ENCODE results near the gene SLC7A4. TPM values are rescaled to one million over a fixed set of nuclear protein-coding genes. Genes with fewer than 3 reads are reported as not detected.
"Not testable (repeated sequence)": the region's sequence is repeated elsewhere in the genome, so short reads cannot be mapped to it uniquely, and the experiment has no call there.

SLC7A4 gene
- total and polyA plus RNA-seq, 2 donors: 0.19 to 0.37 TPM

DNA sequence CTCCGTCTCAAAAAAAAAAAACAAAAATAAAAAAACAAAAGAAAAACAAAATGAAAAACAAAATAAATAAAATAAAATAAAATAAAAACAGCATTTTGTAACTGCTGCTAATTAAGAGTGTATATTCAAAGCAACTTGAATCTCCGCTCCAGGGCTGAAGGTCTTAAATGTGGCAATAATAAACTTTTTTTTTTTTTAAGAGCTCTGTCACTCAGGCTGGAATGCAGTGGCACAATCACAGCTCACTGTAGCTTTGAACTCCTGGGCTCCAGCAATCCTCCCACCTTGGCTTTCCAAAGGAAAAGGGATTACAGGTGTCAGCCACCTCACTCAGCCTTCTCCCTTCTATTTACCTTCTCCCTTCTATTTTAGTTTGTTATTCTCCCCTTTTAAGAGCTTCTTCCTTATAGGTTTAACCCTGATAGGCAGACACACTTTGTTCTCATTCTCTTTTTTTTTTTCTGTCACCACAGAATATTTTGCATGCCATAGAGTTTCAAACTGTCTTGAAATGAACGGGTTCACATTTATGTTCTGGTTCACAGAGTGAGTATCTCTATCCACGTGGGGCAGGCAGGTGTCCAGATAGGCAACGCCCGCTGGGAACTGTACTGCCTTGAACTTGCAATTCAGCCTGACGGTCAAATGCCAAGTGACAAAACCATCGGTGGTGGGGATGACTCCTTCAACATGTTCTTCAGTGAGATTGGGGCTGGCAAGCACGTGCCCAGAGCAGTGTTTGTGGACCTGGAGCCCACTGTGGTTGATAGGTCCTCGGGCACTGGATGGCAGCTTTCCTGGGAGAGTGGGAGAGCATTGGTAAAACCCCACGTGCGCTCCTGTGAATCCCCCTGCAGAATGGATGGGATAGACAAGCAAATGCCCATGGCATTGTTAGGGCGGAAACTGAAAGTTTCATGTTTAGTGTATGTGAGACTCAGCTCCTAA is 32.8 kb upstream of the SLC7A4 start:
- Histone ChIP-seq H3K27me3 (ENCODE audit: control insufficient read depth in 2 of 2, insufficient read depth in 1 of 2, low read length in 1 of 2) (peaks cover 0 to 2% of the 10 kb centered on the region in 2 donors), H3K36me3 (ENCODE audit: control insufficient read depth in 2 of 2, insufficient read depth in 2 of 2, low read length in 1 of 2) (no peaks in the 10 kb centered on the region), H3K4me3 (ENCODE audit: low read length in 2 of 2) (no peak overlapping the region), H3K4me1 (ENCODE audit: control insufficient read depth in 2 of 2, insufficient read depth in 2 of 2, low read length in 2 of 2) (no peaks in the 10 kb centered on the region), H3K9me3 (ENCODE audit: control insufficient read depth in 2 of 2, insufficient read depth in 1 of 2, low read length in 1 of 2) (no peaks in the 10 kb centered on the region), H3K27ac (ENCODE audit: low read depth in 1 of 2, low read length in 1 of 2) (no peak overlapping the region)
- DNase-seq (ENCODE audit: low read depth in 6 of 9, low spot score in 9 of 9): no peak
- 78% methylated on average over 13 of the region's 13 CpGs for WGBS

DNA sequence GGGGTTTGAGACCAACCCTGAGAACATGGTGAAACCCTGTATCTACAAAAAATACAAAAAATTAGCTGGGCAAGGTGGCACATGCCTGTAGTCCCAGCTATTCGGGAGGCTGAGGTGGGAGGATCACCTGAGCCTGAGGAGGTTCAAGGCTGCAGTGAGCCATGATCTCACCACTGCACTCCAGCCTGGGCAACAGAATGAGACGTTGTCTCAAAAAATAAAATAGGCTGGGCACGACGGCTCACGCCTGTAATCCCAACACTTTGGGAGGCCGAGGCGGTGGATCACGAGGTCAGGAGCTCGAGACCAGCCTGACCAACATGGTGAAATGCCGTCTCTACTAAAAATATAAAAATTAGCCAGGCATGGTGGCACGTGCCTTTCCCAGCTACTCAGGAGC is 32.1 kb upstream of the SLC7A4 start:
- H3K27ac ChIP-seq (ENCODE audit: low read depth in 1 of 2, low read length in 1 of 2); H3K27me3 ChIP-seq (ENCODE audit: control insufficient read depth in 2 of 2, insufficient read depth in 1 of 2, low read length in 1 of 2); H3K9me3 ChIP-seq (ENCODE audit: control insufficient read depth in 2 of 2, insufficient read depth in 1 of 2, low read length in 1 of 2); H3K4me3 ChIP-seq (ENCODE audit: low read length in 2 of 2); H3K36me3 ChIP-seq (ENCODE audit: control insufficient read depth in 2 of 2, insufficient read depth in 2 of 2, low read length in 1 of 2); DNase-seq (ENCODE audit: low read depth in 6 of 9, low spot score in 9 of 9); H3K4me1 ChIP-seq (ENCODE audit: control insufficient read depth in 2 of 2, insufficient read depth in 2 of 2, low read length in 2 of 2): not testable (repeated sequence)
- 87% methylated on average over 11 of the region's 11 CpGs for WGBS

DNA sequence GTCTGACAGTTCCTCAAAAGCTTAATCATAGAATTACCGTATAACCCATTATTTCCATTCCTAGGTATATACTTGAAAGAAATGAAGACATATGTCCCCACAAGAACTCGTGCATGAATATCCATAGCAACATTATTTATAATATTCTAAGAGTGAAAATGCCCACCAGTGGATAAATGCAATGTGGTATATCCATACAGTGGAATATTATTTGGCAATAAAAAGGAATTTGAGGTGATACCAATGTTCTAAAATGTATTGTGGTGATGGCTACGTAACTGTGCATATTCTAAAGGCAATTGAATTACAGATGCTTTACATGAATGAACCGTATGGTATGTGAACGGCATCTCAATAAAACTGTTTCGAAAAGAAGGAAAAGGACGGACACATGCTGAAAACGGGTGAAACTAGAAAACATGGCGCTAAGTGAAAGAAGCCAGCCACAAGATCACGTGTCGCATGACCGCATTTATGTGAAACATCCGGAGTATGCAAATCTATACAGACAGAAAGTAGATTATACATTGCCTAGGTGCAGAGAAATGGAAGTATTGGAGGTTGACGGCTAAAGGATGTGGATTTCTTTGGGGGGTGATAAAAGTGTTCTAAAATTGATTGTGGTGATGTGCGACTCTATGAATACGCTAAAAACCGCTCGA is 29.4 kb upstream of the SLC7A4 start:
- not testable (repeated sequence) for H3K9me3 ChIP-seq (ENCODE audit: control insufficient read depth in 2 of 2, insufficient read depth in 1 of 2, low read length in 1 of 2); H3K36me3 ChIP-seq (ENCODE audit: control insufficient read depth in 2 of 2, insufficient read depth in 2 of 2, low read length in 1 of 2); H3K4me1 ChIP-seq (ENCODE audit: control insufficient read depth in 2 of 2, insufficient read depth in 2 of 2, low read length in 2 of 2); H3K4me3 ChIP-seq (ENCODE audit: low read length in 2 of 2); H3K27ac ChIP-seq (ENCODE audit: low read depth in 1 of 2, low read length in 1 of 2); DNase-seq (ENCODE audit: low read depth in 6 of 9, low spot score in 9 of 9); H3K27me3 ChIP-seq (ENCODE audit: control insufficient read depth in 2 of 2, insufficient read depth in 1 of 2, low read length in 1 of 2)
- 96% methylated on average over 18 of the region's 18 CpGs for WGBS

DNA sequence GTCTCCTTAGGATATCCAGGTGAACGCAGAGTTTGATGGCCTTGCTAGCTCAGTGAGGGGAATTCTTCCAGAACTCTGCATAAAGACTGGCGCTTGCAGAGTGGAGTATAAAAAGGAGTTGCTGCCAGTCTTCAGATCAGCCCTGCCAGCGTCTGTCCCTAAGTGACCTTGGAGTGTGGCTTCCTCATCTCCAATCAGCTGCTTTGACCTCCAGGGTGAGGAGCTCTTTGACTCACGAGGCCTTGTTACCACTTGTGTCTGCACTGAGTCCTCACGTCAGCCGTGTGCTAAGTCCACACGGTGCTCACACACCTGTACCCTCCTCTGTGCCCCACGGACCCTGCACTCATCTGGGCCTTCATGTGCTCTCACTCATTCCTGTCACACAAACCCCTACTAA is 28.0 kb upstream of the SLC7A4 start:
- H3K27me3 ChIP-seq (ENCODE audit: control insufficient read depth in 2 of 2, insufficient read depth in 1 of 2, low read length in 1 of 2); DNase-seq (ENCODE audit: low read depth in 6 of 9, low spot score in 9 of 9); H3K36me3 ChIP-seq (ENCODE audit: control insufficient read depth in 2 of 2, insufficient read depth in 2 of 2, low read length in 1 of 2); H3K4me1 ChIP-seq (ENCODE audit: control insufficient read depth in 2 of 2, insufficient read depth in 2 of 2, low read length in 2 of 2); H3K27ac ChIP-seq (ENCODE audit: low read depth in 1 of 2, low read length in 1 of 2); H3K9me3 ChIP-seq (ENCODE audit: control insufficient read depth in 2 of 2, insufficient read depth in 1 of 2, low read length in 1 of 2); H3K4me3 ChIP-seq (ENCODE audit: low read length in 2 of 2): not testable (repeated sequence)
- WGBS: 94% methylated on average over 7 of the region's 8 CpGs

DNA sequence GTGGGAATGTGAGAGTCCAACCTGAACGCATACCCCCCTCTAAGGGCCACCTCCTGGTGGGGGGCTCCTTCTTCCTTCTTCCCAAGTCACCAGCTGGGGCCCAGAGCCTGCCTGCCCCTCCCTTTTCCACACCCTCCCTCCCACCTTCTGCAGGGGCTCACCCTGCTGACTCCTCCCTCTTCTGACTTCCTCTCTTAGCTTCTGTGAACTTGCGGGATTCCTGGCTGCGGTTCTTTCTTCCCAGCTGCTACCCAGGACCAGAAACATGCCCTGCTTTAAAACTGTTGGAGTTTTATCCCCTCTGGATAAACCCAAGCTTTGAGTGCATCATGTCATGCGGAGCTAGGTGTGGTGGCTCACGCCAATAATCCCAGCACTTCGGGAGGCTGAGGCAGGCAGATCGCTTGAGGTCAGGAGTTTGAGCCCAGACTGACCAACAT is 23.5 kb upstream of the SLC7A4 start:
- Histone ChIP-seq H3K27me3 (ENCODE audit: control insufficient read depth in 2 of 2, insufficient read depth in 1 of 2, low read length in 1 of 2) (peaks cover 0 to 5% of the 10 kb centered on the region in 2 donors), H3K9me3 (ENCODE audit: control insufficient read depth in 2 of 2, insufficient read depth in 1 of 2, low read length in 1 of 2) (no peaks in the 10 kb centered on the region), H3K4me3 (ENCODE audit: low read length in 2 of 2) (no peak overlapping the region), H3K36me3 (ENCODE audit: control insufficient read depth in 2 of 2, insufficient read depth in 2 of 2, low read length in 1 of 2) (no peaks in the 10 kb centered on the region), H3K4me1 (ENCODE audit: control insufficient read depth in 2 of 2, insufficient read depth in 2 of 2, low read length in 2 of 2) (peaks cover 3 to 24% of the 10 kb centered on the region in 2 donors), H3K27ac (ENCODE audit: low read depth in 1 of 2, low read length in 1 of 2) (no peak overlapping the region)
- DNase-seq (ENCODE audit: low read depth in 6 of 9, low spot score in 9 of 9): peak in 2 of 9 donors; percentile 30 to 48
- WGBS: 35% methylated on average over 7 of the region's 7 CpGs

DNA sequence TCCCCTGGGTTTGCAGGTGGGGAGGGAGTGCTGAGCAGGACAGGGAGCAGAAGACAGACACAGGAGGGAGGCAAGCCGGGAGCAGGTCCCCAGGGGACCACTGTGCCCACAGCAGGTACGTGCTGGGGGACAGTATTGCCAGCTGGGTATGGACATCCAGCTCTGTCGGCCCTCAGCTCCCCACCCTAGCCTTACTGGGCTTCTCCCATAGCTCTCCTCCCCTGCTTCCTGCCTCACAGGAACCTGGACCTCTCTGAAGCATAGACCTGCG is 23.1 kb upstream of the SLC7A4 start:
- Histone ChIP-seq H3K36me3 (ENCODE audit: control insufficient read depth in 2 of 2, insufficient read depth in 2 of 2, low read length in 1 of 2) (no peaks in the 10 kb centered on the region), H3K27me3 (ENCODE audit: control insufficient read depth in 2 of 2, insufficient read depth in 1 of 2, low read length in 1 of 2) (peaks cover 0 to 5% of the 10 kb centered on the region in 2 donors), H3K4me1 (ENCODE audit: control insufficient read depth in 2 of 2, insufficient read depth in 2 of 2, low read length in 2 of 2) (peaks cover 3 to 24% of the 10 kb centered on the region in 2 donors), H3K27ac (ENCODE audit: low read depth in 1 of 2, low read length in 1 of 2) (no peak overlapping the region), H3K4me3 (ENCODE audit: low read length in 2 of 2) (no peak overlapping the region), H3K9me3 (ENCODE audit: control insufficient read depth in 2 of 2, insufficient read depth in 1 of 2, low read length in 1 of 2) (no peaks in the 10 kb centered on the region)
- 45% methylated on average over 4 of the region's 4 CpGs for WGBS
- DNase-seq (ENCODE audit: low read depth in 6 of 9, low spot score in 9 of 9): no peak

DNA sequence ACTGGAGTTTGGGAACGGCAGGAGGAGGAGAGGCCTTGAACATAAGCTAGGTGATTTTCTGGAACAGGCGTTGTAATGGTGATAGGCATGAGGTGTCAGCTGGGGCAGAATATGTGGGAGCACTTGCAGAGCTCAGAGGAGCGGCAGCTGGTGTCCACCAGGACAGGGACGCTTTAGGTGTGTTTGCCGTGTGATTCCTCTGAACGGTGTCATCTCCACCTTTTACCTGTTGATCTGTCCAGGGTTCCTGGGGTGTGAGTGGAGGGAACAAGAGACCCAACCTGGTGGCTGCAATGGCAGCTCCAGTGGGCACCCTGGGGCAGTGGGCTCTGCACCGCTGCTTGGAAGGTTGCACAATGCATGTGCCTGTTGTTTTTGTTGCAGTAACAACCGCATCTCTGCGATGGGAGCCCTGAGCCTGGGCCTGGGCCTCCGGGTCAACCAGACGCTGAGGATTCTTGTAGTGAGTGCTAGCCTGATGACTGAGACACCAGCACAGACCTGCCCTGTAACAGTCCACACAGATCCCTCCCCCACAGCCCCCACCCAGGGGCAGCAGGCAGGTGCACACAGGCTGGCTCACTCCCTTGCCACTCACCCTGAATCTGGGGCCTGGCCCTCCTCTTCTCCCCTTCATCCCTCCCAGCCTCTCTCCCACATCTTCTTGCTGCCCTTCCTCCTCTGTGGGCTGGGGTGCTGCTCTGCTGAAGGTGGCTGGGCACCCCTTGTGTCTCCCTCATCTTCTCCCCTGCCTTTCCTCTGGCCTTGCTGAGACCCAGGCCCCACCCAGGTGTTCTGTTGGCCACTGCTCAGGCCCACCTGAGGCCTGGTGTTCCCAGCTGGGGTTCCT is 22.6 kb upstream of the SLC7A4 start:
- no peak for DNase-seq (ENCODE audit: low read depth in 6 of 9, low spot score in 9 of 9)
- H3K27me3 ChIP-seq (ENCODE audit: control insufficient read depth in 2 of 2, insufficient read depth in 1 of 2, low read length in 1 of 2): peaks cover 0 to 5% of the 10 kb centered on the region in 2 donors
- H3K4me3 ChIP-seq (ENCODE audit: low read length in 2 of 2): no peak overlapping the region
- H3K27ac ChIP-seq (ENCODE audit: low read depth in 1 of 2, low read length in 1 of 2): no peak overlapping the region
- H3K4me1 ChIP-seq (ENCODE audit: control insufficient read depth in 2 of 2, insufficient read depth in 2 of 2, low read length in 2 of 2): peaks cover 3 to 24% of the 10 kb centered on the region in 2 donors
- WGBS: 98% methylated on average over 11 of the region's 11 CpGs
- no peaks in the 10 kb centered on the region for H3K9me3 ChIP-seq (ENCODE audit: control insufficient read depth in 2 of 2, insufficient read depth in 1 of 2, low read length in 1 of 2)
- no peaks in the 10 kb centered on the region for H3K36me3 ChIP-seq (ENCODE audit: control insufficient read depth in 2 of 2, insufficient read depth in 2 of 2, low read length in 1 of 2)

DNA sequence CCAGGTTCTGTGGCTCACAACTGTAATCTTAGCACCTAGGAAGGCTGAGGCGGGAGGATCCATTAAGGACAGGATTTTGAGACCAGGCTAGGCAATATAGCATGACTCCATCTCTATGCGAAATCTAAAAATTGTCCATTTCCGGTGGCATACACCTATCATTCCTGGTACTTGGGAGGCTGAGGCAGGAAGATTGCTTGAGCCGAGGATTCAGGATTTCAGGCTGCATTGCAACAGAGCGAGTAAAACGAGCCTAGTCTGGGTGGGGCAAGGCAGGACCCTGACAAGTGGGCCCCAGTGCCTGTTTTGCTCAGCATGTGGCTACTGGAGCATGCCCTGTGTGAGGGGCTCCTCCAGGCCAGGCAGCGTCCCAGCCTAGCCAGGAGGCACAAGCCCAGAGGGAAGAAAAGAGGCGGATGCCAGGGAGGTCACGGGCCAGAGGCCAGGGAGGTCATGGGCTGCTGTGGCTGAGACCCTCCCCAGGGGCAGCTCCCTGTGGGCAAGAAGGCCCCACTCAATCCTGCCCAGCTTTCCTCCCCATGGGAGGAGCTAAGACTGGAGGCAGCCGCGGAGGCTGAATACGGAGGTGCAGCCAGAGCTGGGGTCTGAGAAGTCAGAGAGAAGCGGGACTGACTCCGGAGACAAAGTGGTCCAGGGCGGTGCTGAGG is 21.8 kb upstream of the SLC7A4 start:
- H3K36me3 ChIP-seq (ENCODE audit: control insufficient read depth in 2 of 2, insufficient read depth in 2 of 2, low read length in 1 of 2): no peaks in the 10 kb centered on the region
- H3K4me3 ChIP-seq (ENCODE audit: low read length in 2 of 2): no peak overlapping the region
- H3K27ac ChIP-seq (ENCODE audit: low read depth in 1 of 2, low read length in 1 of 2): no peak overlapping the region
- H3K27me3 ChIP-seq (ENCODE audit: control insufficient read depth in 2 of 2, insufficient read depth in 1 of 2, low read length in 1 of 2): peaks cover 0 to 5% of the 10 kb centered on the region in 2 donors
- H3K4me1 ChIP-seq (ENCODE audit: control insufficient read depth in 2 of 2, insufficient read depth in 2 of 2, low read length in 2 of 2): peaks cover 3 to 24% of the 10 kb centered on the region in 2 donors
- no peak for DNase-seq (ENCODE audit: low read depth in 6 of 9, low spot score in 9 of 9)
- no peaks in the 10 kb centered on the region for H3K9me3 ChIP-seq (ENCODE audit: control insufficient read depth in 2 of 2, insufficient read depth in 1 of 2, low read length in 1 of 2)
- 98% methylated on average over 15 of the region's 15 CpGs for WGBS

Data from thymus (tissue), 11 donors.